Adrenal gland (tissue), 5 donors: Measurements from ENCODE around the gene DKK3.

ENCODE experiments used
- POLR2A ChIP-seq, 2 donors: fragments of 450-650 bp; IDR thresholded peaks; one replicate each; pipeline ENCODE4 v1.6.1; 2017; ENCODE audit warnings: antibody characterized with exemption in 2 of 2, mild to moderate bottlenecking in 2 of 2, moderate library complexity in 1 of 2
- TF ChIP-seq, protein P1 (sequence below), 6 experiments: fragments of 450-650 bp in 4 of 6; fragments of 200-600 bp in 2 of 6; sonication (generic) in 1 of 6; IDR thresholded peaks; 1 replicate in 5 of 6; 2 replicates in 1 of 6; pipeline versions ENCODE4 v1.5.1 to v1.8.0; 2016 to 2021; ENCODE audit warnings: antibody characterized with exemption in 6 of 6, mild to moderate bottlenecking in 2 of 6, moderate library complexity in 1 of 6
- donor health status: DM: no; HTN: no; CAD: no.

DNA sequence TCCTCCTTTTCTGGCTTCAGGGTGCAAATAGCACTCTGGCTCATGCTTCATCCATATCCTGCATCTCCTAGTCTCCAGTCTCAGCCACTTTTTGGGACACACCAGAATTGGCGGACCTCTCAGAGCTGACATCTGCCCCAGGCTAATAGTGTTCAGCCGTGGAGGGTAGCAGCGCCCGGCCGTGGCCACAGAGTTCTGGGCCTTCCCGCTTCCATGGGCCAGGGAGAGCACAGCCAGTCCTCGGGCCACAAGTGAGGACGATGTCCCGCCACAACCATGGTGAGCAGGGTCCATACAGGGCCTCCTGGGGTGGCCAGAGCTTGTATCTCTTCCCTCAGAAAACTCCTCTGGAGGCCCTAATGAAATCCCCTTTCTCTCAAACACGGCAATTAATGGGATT lies 26.0 kb downstream of the DKK3 start:
- TF ChIP-seq, protein P1, sequence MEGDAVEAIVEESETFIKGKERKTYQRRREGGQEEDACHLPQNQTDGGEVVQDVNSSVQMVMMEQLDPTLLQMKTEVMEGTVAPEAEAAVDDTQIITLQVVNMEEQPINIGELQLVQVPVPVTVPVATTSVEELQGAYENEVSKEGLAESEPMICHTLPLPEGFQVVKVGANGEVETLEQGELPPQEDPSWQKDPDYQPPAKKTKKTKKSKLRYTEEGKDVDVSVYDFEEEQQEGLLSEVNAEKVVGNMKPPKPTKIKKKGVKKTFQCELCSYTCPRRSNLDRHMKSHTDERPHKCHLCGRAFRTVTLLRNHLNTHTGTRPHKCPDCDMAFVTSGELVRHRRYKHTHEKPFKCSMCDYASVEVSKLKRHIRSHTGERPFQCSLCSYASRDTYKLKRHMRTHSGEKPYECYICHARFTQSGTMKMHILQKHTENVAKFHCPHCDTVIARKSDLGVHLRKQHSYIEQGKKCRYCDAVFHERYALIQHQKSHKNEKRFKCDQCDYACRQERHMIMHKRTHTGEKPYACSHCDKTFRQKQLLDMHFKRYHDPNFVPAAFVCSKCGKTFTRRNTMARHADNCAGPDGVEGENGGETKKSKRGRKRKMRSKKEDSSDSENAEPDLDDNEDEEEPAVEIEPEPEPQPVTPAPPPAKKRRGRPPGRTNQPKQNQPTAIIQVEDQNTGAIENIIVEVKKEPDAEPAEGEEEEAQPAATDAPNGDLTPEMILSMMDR (IDR thresholded peaks at IDR 0.05): no peak
- no peak for TF ChIP-seq POLR2A (IDR thresholded peaks at IDR 0.05)
